Nucleus accumbens (tissue), 56 donors: ENCODE results near the gene SHC1.

ENCODE experiments used
- DNase-seq, 56 donors: peaks; one replicate each; lab custom pipeline; 2025; lab: John Stamatoyannopoulos, UW

Gene SHC1

DNA sequence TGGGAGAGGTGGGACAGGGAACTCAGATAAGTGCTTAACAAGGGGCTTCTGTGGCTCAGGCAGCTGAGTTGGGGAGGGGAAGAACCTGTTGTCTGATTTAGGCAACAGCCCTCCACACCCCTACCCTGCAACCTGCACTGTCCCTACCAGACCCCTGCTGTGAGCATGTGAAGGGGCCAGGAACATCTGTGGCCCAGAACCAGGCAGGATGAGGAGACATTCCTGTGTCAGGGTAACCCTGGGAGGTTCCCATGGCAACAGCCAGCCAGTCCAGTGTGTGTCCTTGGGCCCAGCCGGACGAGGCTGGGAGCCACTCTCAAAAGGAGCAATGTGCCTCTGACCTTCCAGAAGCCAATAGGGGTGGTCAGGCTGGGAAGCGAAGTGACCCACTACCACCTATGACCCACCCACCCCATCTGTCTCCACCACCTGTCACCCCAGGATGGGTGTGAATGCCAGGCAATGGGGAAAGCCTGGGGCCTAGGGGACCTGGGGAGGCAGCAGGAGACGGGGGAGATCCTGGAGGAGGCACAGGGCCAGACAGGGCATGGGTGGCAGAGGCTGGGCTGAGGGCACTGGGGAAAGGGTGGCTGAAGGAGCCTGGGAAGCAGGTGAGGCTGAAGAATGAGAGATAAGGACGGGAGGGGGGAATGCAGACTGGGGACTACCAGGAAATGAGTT, 29.1 kb downstream of the SHC1 start:
- DNase-seq = peak in 16 of 56 donors; percentile 5 to 59 (median 27)

DNA sequence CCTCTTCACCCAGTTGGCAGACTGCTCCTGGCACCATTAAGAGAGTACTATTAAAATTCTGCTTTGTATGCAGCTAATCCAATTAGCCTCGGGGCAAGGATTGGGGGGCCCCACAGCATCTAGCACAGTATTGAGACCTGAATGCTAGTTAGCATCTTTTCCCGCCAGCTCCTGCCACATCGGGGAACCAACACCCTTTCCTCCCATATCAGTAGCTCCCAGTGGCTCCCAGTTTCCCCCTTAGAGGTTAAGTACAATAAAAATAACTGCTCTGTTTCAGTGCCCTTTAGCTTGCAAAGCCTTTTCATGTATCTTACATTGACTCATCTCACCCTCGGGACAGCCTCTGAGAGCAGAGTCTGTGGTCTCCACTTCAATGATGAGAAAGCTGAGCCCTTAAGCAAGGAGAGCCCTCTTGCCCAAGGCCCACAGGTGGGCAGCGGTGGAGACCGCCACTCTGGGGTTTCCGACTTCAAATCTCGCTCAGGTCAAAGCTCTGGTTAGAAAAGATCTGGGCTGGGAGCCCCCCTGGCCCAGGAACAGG, 29.8 kb downstream of the SHC1 start:
- peak in 10 of 56 donors; percentile 5 to 63 (median 37) for DNase-seq

DNA sequence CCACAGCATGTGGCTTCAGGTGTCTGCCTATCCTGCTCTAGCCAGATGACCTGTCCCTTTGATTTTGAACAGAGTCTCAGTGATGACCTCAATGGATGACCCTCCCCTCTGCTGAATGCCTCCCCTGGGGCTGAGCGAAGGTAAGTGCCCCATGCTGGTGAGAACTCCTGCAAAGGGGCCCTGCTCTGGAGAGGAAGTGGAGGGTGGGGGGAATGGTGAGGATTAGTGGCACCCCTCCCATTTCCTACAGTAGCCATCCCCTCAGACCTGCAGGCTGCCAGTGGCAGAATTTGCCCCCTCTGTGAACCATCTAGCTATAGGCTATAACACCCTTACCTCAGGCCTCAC, 30.4 kb downstream of the SHC1 start:
- DNase-seq = no peak

DNA sequence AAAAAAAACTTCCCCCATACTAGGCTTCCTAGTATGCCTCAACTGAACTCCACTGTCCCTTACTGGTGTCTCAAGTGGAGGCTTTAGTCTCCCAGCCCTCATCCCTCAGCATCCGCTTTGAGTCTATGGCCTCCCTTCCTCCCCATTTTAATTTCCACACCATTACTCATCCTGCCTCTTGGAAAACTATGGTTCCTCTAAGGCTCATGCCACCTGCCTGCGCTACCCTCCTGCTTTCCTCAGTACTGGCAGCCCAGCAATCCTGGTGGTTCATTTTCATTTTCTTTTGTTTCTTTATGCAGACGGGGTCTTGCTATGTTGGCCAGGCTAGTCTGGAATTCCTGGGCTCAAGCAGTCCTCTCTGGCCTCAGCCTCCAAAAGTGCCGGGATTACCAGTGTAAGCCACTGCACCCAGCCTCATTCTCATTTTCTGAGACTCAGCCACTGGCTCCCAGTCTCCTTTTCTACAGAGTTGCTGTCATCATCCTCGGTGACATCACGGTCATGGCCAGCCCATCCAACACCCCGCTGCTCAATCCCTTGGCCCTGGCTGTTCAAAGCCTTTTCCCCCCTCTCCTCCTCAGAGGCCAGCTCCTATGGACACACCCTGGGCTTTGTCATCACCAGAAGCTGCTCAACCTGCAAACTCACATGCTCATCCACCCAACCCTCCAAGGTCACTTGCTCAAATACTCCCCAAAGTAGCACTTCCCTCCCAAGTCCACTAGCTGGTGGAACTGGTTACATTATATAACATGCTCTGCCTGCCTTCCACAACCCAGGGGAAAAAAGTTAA, 31.7 kb downstream of the SHC1 start:
- no peak for DNase-seq

DNA sequence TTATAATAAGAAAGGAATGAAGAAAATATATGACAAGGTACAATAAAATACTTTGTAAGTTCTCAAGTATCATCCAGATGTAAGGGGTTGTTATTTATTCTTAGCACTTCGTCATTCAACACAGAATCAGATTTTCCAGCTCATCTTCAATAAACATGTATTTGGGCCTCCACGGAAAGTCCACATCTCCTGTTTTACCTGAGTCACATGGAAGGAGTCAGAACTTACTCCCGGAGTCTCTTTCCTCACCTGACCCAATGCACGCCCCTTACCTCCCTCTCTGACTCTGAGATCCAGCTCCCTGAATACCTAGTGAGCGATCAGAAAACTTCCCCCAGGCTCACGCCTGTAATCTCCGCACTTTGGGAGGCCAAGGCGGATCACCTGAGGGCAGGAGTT, 32.6 kb downstream of the SHC1 start:
- no peak for DNase-seq

DNA sequence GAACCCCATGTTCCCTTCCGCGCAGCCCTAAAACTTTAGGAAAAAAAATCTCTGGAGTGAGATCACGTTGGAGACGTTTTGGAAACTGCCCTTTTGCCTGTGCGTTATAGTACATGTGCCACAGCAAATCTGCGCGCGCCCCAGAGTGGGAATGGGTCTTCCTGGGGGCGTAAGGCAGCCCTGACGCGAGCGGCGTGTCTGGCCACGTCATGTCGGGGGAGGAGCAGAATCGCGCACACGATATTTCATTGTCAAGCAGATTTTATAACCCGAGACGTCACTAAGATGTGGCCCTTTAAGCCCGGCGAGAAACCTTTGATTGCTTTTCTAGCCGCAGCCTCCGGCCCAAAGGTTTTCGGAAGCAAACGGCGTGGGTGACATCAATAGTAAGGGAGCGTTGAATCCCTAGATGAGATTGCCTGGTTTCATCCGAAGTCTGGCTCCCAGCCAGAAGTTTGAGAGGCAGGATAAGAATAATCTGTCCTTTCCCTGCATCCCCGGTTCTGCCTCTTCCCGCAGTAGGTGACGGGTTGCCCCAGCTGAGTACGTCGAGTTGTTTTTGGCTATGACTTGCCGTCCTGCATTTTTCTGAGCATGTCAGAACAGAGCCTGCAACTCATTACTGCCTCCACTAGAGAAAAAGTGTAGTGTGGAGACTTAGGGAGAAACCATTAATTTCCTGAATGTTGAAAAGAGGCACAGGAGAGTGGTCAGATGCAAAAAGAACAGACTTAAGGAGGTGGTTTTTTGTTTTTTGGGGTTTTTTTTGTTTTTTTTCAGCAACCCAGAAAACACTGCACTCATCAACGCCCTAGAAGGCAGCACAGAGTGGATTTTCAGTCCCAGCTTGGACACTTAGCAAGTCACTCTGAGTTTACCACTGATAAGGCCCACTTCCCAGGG, 33.2 kb downstream of the SHC1 start:
- peak in 54 of 56 donors; percentile 66 to 100 (median 94) for DNase-seq

DNA sequence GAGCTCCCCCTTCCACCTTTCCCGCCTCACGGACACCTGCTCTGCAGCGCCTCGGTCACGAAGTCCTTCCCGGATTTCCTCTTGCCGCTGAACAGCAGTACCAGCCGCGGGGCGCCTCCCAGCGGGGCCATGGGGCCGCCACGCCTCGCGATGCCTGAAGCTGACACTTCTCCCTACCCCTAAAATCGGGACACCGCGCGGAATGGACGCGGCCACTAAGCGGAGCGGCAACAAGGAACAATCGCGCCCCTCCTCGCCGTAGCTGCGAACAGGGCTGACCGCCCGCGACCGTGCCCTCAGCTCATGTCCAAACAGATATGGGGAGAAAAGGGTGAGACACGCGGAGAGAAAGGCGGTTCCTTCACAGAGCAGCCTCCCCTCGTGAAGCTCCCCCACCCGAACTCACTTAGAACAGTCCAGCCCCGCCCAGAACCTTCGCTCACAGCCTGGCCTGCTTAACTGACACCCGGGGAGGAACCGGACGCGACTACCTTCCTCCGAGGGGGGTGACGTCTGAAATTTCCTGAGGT, 33.9 kb downstream of the SHC1 start, which contains the start of gene PMVK:
TSS of gene PMVK (minus strand) at position 165 of the 530 bp plus-strand sequence. CDS start at position 131, 34 bp downstream.
- peak; percentile 66 to 100 (median 96) for DNase-seq

DNA sequence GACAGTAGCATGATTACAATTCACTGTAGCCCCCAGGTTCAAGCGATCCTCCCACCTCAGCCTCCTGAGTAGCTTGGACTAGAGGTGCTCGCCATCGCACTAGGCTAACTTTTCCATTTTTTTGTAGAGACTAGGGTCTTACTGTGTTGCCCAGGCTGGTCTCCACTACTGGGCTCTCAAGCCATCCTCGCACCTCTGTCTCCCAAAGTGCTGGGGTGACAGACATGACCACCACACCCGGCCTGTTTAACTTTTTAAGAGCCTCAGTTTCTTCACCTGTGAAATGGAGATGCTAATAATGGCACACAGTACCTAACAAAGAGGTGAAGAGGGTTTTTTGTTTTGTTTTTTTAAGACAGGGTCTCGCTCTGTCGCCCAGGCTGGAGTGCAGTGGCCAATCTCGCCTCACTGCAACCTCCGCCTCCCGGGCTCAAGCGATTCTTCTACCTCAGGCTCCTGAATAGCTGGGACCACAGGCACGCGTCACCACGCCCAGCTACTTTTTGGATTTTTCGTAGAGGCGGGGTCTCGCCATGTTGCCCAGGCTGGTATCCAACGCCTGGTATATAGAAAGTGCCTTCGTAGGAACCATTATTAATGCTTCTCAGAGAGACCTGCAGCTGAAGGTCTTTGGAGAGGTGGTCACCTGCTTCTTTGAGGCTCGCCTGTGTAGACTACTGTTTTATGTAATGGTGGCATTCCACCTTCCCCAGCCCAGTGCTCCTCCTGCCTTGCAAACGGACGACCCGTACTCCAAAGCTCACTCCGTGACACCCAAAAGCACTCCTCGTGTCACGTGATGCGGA, 34.6 kb downstream of the SHC1 start:
- peak in 4 of 56 donors; percentile 38 to 55 (median 50) for DNase-seq

DNA sequence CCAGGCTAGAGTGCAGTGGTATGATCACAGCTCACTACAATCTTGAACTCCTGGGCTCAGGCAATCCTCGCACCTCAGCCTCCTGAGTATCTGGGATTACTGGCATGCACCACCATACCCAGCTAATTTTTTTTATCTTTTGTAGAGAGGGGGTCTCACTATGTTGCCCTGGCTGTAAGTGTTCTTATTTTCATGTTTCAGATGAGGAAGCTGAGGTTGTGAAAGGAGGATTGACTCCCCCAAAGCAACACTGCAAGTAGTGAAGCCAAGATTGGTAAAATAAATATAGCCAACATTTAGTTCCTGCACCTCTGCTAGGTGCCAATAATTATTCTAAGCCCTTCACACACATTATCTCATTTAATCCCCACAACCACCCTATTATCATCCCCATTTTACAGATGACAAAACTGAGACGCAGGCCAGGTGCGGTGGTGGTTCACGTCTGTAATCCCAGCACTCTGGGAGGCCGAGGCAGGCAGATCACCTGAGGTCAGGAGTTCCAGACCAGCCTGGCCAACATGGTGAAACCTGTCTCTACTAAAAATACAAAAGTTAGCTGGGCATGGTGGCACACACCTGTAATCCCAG, 36.1 kb downstream of the SHC1 start:
- DNase-seq = no peak

DNA sequence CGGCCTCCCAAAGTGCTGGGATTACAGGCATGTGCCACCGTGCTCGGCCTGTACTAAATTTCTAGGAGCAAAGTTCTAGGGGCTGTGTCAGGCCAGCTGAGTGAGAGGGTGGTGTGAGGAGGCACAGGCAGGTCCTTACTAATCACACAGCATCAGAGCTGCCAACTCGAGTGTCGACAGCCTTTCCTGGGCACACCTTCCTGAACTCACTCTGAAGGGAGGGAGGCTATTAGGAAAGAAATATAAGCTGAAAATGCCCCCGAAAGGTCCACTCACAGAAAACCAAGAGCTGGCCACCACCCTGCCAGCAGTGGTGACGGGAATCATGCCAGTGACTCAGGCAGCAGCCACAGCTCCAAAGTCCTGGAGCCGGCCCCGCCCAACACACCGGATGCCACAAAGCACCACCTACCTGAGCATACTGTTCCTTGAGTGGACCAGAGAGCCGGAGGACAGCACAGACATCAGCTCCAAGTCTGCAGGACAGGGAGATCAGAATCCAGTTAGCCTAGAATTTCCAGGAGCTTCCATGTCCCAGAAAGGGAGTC, 38.5 kb downstream of the SHC1 start:
- DNase-seq = no peak

DNA sequence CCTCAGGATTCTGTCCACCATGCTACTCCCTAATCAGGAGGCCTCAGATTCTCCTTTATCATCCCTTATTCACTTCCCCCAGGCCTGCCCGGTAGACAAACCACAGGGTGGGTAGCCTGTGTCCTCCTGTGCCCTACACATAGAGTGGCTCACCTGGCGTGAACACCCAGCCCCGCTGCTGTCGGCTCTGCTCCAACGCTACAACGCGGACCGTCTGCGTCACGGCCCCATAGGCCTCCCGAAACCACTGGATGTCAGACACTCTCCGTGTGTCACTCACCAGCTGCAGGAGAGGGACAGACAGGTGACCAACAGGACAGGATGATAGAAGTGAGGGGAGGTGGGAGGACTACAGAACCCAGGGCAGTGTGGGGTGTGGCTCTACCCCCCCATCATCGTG, 44.3 kb downstream of the SHC1 start:
- DNase-seq = no peak

DNA sequence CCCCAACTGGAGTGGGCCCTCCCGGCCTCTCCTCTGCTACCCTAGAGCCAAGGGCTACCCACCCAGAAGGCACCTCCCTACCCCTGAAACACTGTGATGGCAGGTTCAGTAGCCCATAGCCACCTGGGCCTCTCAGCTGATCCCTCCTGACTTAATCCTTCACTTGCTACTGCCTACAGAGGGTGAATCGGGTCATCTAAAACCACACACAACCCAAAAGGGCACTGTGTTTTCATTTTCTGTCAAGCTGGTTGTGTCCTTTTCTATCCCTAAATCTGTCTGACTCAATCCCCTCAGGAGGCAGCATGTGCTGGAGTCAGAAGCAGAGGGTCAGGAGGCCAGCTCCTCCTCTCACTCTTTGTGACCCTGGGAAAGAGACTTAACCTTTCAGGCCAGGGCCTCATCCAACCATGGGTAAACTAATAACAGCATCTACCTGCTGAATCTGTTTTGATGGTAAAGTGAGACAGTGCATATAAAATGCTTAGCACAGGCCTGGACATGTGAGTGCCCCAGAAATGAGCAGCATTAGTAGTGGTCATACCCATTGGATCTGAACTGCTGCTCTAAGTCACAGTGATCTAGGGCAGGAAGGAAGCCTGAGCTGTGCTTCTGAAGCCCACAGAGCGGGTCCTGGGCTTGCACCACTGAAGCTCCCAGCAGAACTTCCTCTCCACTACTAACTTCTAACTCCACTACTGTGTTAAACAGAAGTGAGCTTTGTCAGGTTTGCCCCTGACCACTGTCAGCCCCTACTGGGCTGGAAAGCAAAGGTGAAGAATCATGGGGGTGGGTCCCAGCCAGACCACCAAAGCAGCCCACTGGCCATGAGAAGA, 45.0 kb downstream of the SHC1 start:
- DNase-seq = no peak

DNA sequence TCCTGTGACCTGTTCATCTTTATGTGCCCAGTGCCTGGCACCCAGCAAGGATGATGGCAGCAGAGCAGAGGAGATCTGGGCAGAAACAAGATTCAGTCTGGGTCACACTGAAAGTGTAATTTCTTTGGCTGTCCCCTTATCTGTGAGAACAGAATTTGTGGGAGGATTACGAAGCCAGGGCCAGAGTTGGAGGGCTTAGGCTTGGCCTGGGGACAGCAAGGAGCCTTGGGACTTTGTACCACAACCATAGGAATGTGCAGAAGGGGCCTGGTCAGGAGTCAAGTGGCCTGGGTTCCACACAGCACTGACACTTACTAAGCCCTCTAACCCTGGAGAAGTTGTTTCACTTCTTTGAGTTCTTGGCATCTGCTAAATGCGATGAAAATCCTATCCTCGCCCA, 46.9 kb downstream of the SHC1 start:
- DNase-seq = no peak

DNA sequence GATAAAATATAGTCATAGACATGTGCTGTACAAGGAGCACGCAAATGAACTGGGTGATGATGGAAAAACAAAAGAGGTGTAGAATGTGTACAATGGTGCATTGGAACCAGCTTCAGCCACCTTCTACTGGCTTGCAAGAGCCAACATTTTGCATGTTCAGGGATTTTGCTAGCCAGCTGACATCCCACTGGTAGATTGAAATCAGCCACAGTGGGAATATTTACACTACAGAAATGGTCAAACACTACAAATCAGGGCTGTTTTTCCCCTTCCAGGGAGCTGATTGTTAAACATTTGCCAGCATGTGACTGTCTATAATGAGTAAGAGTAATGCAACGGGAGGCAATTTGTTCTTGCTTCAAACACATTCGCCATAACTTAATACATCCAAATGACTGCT, 57.3 kb downstream of the SHC1 start:
- no peak for DNase-seq

DNA sequence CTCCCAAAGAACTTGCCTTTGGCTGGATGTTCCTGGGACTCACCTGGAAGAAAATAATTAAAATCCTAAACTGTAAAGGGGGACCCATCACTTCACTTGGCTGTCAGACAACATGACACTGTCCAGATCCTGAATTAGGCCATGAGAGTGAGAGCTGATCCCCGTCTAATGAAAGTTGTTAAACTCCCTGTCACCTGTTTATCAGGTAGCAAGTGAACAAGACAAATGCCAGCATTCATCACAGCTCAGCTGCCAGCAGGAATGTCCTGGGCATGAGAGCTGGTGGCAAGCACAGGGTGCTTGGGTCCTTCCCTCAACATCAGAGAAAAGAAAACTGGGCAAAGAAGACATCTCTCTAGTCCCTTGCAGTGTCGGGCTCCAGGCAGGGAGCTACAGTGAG, 57.8 kb downstream of the SHC1 start:
- DNase-seq = no peak
